Neural cell (in vitro differentiated cells): Measurements from ENCODE around the gene LDLRAD4. TPM values are rescaled to one million over a fixed set of nuclear protein-coding genes. Genes with fewer than 3 reads are reported as not detected.

Experiments
- H2AFZ ChIP-seq: fragments of 200-600, 300-800 bp; sonication (generic), shearing (Covaris generic); 2 replicates; pipeline ENCODE4 v1.6.0; 2014; ENCODE audit warnings: low read depth, mild to moderate bottlenecking, antibody characterized with exemption, low read length, moderate library complexity
- H3F3A ChIP-seq: fragments of 200-600 bp; shearing (Covaris generic); 2 replicates; pipeline ENCODE4 v1.6.1; 2016; ENCODE audit warnings: mild to moderate bottlenecking, moderate library complexity, mixed read lengths, antibody characterized with exemption, low read length; ENCODE audit not compliant: insufficient read depth, poor library complexity, severe bottlenecking
- H3K27ac ChIP-seq: fragments of 200-600, 300-800 bp; sonication (generic), shearing (Covaris generic); 2 replicates; pipeline ENCODE4 v1.5.1; 2014; ENCODE audit warnings: mild to moderate bottlenecking, low read length, moderate library complexity
- H3K27me3 ChIP-seq: fragments of 300-800, 200-600 bp; sonication (generic), shearing (Covaris generic); 2 replicates; pipeline ENCODE4 v1.6.0; 2014; ENCODE audit warnings: mild to moderate bottlenecking, low read depth, low read length, moderate library complexity; ENCODE audit not compliant: insufficient read depth
- H3K36me3 ChIP-seq: fragments of 300-800, 200-600 bp; sonication (generic), shearing (Covaris generic); 2 replicates; pipeline ENCODE4 v1.5.1; 2014; ENCODE audit warnings: mild to moderate bottlenecking, antibody characterized with exemption, low read length, moderate library complexity; ENCODE audit not compliant: insufficient read depth
- H3K4me2 ChIP-seq: fragments of 300-800, 200-600 bp; sonication (generic), shearing (Covaris generic); 2 replicates; pipeline ENCODE4 v1.6.0; 2014; ENCODE audit warnings: mild to moderate bottlenecking, low read length
- H3K4me3 ChIP-seq: fragments of 300-800, 200-600 bp; sonication (generic), shearing (Covaris generic); 2 replicates; pipeline ENCODE4 v1.5.1; 2014; ENCODE audit warnings: mild to moderate bottlenecking, low read length, moderate library complexity
- H3K79me2 ChIP-seq: fragments of 200-600 bp; shearing (Covaris generic); replicated peaks from 2 replicates; pipeline ENCODE4 v1.6.0; 2014; ENCODE audit warnings: mild to moderate bottlenecking, low read length, moderate library complexity; ENCODE audit not compliant: insufficient read depth
- H3K9ac ChIP-seq: fragments of 300-800, 200-600 bp; sonication (generic), shearing (Covaris generic); 2 replicates; pipeline ENCODE4 v1.6.1; 2016; ENCODE audit warnings: mild to moderate bottlenecking, low read length, mixed read lengths
- H3K9me2 ChIP-seq: fragments of 200-600 bp; shearing (Covaris generic); 2 replicates; pipeline ENCODE4 v1.6.1; 2016; ENCODE audit warnings: mild to moderate bottlenecking, low read length, mixed read lengths; ENCODE audit not compliant: insufficient read depth
- H3K9me3 ChIP-seq: fragments of 200-600, 300-800 bp; sonication (generic), shearing (Covaris generic); 2 replicates; pipeline ENCODE4 v1.6.1; 2016; ENCODE audit warnings: mild to moderate bottlenecking, mixed run types, low read length, moderate library complexity, mixed read lengths
- H4K20me1 ChIP-seq: fragments of 200-600 bp; shearing (Covaris generic); 2 replicates; pipeline ENCODE4 v1.6.1; 2016; ENCODE audit warnings: mild to moderate bottlenecking, mixed run types; ENCODE audit not compliant: insufficient read depth
- EP300 ChIP-seq: fragments of 450-650 bp; conservative IDR thresholded peaks from 2 replicates; pipeline ENCODE4 v1.6.1; 2014; ENCODE audit warnings: antibody characterized with exemption, mild to moderate bottlenecking, moderate library complexity; ENCODE audit not compliant: poor library complexity, severe bottlenecking
- EZH2 ChIP-seq: fragments of 200-600, 300-800 bp; shearing (Covaris generic), sonication (generic); IDR thresholded peaks from 2 replicates; pipeline ENCODE4 v1.6.1; 2014; ENCODE audit warnings: antibody characterized with exemption, low read length, borderline replicate concordance, mild to moderate bottlenecking; ENCODE audit not compliant: insufficient read depth, poor library complexity, severe bottlenecking
- MXI1 ChIP-seq: fragments of 450-650 bp; conservative IDR thresholded peaks from 2 replicates; pipeline ENCODE4 v1.6.1; 2014; ENCODE audit warnings: antibody characterized with exemption, mild to moderate bottlenecking; ENCODE audit not compliant: poor library complexity, severe bottlenecking
- POLR2AphosphoS5 ChIP-seq: IDR thresholded peaks from 2 replicates; pipeline ENCODE4 v1.6.1; 2012
- RAD21 ChIP-seq: fragments of 450-650 bp; conservative IDR thresholded peaks from 2 replicates; pipeline ENCODE4 v1.6.1; 2014; ENCODE audit warnings: antibody characterized with exemption, mild to moderate bottlenecking, moderate library complexity
- SMC3 ChIP-seq: fragments of 450-650 bp; conservative IDR thresholded peaks from 2 replicates; pipeline ENCODE4 v1.6.1; 2014; ENCODE audit warnings: antibody characterized with exemption, mild to moderate bottlenecking, moderate library complexity; ENCODE audit not compliant: poor library complexity
- TAF1 ChIP-seq: IDR thresholded peaks from 2 replicates; pipeline ENCODE4 v1.6.1; 2012; ENCODE audit warnings: low read depth
- polyA plus RNA-seq: library from polyadenylated mRNA; depleted of rRNA; stranded (reverse); fragments of >200 nt; gene quantifications from 2 replicates; pipeline ENCODE4 v1.2.3, GENCODE V29; 2014
- TF ChIP-seq, protein P1 (sequence below): IDR thresholded peaks from 2 replicates; pipeline ENCODE4 v1.6.1; 2012; ENCODE audit warnings: borderline replicate concordance
- TF ChIP-seq, protein P2 (sequence below): fragments of 450-650 bp; IDR thresholded peaks from 2 replicates; pipeline ENCODE4 v1.5.1; 2014; ENCODE audit warnings: antibody characterized with exemption, mild to moderate bottlenecking, moderate library complexity; ENCODE audit not compliant: poor library complexity, severe bottlenecking

Gene LDLRAD4
- polyA plus RNA-seq, 1 donor from 2014 or later, result 3.7 TPM

DNA sequence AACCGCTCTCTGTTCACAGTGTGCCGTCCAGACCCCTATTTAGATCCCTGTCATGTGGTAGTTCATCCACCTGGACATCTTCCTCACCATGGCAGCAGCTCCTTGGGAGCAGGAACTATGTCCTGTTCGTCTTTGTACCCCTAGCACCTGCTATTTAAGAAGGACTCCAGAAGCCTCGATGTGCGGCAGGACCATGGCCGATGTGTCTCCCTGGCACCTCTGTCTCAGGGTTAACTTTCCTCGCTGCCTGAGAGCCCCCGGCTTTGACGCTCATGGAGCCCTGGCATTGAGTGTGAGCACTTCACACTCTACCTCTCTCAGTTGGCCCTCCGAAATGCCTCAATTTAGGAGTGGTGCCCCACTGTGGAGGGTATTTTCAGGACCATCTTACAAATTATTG is 355.8 kb downstream of the LDLRAD4 start:
- H4K20me1 ChIP-seq, result no peaks in the 10 kb centered on the region
- H3K9me3 ChIP-seq, result no peaks in the 10 kb centered on the region
- no peak overlapping the region for H3K4me2 ChIP-seq
- H3F3A ChIP-seq, result no peaks in the 10 kb centered on the region
- no peak overlapping the region for H3K9ac ChIP-seq
- no peak overlapping the region for H3K27ac ChIP-seq
- H2AFZ ChIP-seq, result no peak overlapping the region
- H3K9me2 ChIP-seq, result no peaks in the 10 kb centered on the region
- H3K4me3 ChIP-seq, result no peak overlapping the region
- H3K79me2 ChIP-seq, result no peaks in the 10 kb centered on the region
- TF ChIP-seq, protein P1, sequence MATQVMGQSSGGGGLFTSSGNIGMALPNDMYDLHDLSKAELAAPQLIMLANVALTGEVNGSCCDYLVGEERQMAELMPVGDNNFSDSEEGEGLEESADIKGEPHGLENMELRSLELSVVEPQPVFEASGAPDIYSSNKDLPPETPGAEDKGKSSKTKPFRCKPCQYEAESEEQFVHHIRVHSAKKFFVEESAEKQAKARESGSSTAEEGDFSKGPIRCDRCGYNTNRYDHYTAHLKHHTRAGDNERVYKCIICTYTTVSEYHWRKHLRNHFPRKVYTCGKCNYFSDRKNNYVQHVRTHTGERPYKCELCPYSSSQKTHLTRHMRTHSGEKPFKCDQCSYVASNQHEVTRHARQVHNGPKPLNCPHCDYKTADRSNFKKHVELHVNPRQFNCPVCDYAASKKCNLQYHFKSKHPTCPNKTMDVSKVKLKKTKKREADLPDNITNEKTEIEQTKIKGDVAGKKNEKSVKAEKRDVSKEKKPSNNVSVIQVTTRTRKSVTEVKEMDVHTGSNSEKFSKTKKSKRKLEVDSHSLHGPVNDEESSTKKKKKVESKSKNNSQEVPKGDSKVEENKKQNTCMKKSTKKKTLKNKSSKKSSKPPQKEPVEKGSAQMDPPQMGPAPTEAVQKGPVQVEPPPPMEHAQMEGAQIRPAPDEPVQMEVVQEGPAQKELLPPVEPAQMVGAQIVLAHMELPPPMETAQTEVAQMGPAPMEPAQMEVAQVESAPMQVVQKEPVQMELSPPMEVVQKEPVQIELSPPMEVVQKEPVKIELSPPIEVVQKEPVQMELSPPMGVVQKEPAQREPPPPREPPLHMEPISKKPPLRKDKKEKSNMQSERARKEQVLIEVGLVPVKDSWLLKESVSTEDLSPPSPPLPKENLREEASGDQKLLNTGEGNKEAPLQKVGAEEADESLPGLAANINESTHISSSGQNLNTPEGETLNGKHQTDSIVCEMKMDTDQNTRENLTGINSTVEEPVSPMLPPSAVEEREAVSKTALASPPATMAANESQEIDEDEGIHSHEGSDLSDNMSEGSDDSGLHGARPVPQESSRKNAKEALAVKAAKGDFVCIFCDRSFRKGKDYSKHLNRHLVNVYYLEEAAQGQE, result no peak
- no peak for TF ChIP-seq EP300
- TF ChIP-seq, protein P2, sequence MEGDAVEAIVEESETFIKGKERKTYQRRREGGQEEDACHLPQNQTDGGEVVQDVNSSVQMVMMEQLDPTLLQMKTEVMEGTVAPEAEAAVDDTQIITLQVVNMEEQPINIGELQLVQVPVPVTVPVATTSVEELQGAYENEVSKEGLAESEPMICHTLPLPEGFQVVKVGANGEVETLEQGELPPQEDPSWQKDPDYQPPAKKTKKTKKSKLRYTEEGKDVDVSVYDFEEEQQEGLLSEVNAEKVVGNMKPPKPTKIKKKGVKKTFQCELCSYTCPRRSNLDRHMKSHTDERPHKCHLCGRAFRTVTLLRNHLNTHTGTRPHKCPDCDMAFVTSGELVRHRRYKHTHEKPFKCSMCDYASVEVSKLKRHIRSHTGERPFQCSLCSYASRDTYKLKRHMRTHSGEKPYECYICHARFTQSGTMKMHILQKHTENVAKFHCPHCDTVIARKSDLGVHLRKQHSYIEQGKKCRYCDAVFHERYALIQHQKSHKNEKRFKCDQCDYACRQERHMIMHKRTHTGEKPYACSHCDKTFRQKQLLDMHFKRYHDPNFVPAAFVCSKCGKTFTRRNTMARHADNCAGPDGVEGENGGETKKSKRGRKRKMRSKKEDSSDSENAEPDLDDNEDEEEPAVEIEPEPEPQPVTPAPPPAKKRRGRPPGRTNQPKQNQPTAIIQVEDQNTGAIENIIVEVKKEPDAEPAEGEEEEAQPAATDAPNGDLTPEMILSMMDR, result no peak
- no peak for TF ChIP-seq MXI1
- no peak for TF ChIP-seq POLR2AphosphoS5
- TF ChIP-seq TAF1, result no peak
- TF ChIP-seq RAD21, result no peak
- TF ChIP-seq EZH2, result no peak
- no peak for TF ChIP-seq SMC3
- H3K27me3 ChIP-seq, result no peaks in the 10 kb centered on the region
- no peaks in the 10 kb centered on the region for H3K36me3 ChIP-seq

DNA sequence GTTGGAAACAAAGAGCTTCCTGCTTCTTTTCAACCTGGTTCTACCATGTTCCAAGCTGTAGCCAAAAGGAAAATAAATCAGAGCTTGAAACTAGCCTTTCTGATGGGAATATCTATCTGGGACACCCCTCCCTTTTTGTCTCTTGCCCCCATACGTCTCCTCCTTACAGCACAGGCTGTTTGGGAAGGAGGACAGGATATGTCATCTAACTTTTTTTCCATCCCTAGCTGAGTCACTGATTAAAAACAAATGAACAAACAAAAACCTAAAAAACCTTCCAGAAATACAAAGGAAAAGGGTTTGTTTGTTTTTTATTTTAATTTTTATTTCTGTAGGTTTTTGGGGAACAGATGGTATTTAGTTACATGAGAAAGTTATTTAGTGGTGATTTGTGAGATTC is 356.2 kb downstream of the LDLRAD4 start:
- Histone ChIP-seq H3F3A (no peaks in the 10 kb centered on the region), H3K9ac (no peak overlapping the region), H3K36me3 (no peaks in the 10 kb centered on the region), H3K4me3 (no peak overlapping the region), H3K9me3 (no peaks in the 10 kb centered on the region), H3K79me2 (no peaks in the 10 kb centered on the region), H4K20me1 (no peaks in the 10 kb centered on the region), H2AFZ (no peak overlapping the region), H3K4me2 (no peak overlapping the region), H3K27me3 (no peaks in the 10 kb centered on the region), H3K9me2 (no peaks in the 10 kb centered on the region), H3K27ac (no peak overlapping the region)
- TF ChIP-seq SMC3 (no peak), EP300 (no peak), TAF1 (no peak), EZH2 (no peak), RAD21 (no peak), POLR2AphosphoS5 (no peak), MXI1 (no peak)
- TF ChIP-seq, protein P2, result no peak
- TF ChIP-seq, protein P1, result no peak
